ENCODE results near the gene ATP2A2.

Gene ATP2A2

DNA sequence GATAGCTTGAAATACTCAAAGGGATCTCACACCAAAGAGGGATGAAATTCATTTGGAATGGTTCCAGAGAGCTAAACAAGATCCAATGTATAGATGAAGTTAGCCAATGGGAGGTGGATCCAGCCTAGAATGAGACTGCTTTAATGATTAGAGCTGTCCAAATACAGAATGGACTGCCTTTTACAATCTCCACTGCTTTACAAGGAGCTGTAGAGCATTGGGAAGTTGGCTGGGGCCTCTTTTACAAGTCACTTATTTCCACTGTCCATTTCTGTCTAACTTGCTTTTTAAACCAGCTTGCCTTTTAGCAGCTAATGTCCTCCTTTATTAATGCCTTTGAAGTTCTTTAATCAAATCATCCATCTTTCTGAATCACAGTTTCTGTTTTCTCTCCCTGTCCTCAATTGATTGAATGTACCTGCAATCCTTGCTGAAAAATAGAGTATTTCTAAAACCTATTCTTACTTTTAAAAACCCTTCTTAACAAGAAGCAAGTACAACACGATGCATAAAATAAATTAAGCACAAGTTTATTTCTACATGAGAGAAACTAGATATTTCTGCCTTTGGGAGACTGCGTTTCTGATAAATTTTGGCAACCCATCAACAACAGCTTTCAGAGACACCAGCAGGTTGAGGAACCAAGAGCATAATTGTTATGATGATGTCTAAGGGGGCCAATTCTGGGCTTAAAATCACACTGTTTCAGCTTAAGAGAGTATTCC is 3.4 kb upstream of the ATP2A2 start:
- FAIRE-seq (no peak), DNase-seq (ENCODE audit: insufficient read length, low spot score) (no peak)
- TF ChIP-seq PAX5 (IDR thresholded peaks at IDR 0.05; ENCODE audit: insufficient read depth, low read length, severe bottlenecking): no peak
- no peak for TF ChIP-seq POLR2A (IDR thresholded peaks at IDR 0.05; ENCODE audit: low read depth, low read length)
- no peak for TF ChIP-seq POU2F2 (IDR thresholded peaks at IDR 0.05; ENCODE audit: low read depth, low read length)
- TF ChIP-seq POLR2AphosphoS5 (IDR thresholded peaks at IDR 0.05; ENCODE audit: low read depth, low read length): no peak
- no peak for TF ChIP-seq SPI1 (IDR thresholded peaks at IDR 0.05; ENCODE audit: low read depth, low read length)
- TF ChIP-seq TAF1 (IDR thresholded peaks at IDR 0.05; ENCODE audit: low read depth, low read length): no peak

GRCh38 chr12:110278255-110278536 is 2.9 kb upstream of the ATP2A2 start:
- no peak for TF ChIP-seq POLR2A (IDR thresholded peaks at IDR 0.05; ENCODE audit: low read depth, low read length)
- no peak for TF ChIP-seq SPI1 (IDR thresholded peaks at IDR 0.05; ENCODE audit: low read depth, low read length)
- no peak for TF ChIP-seq PAX5 (IDR thresholded peaks at IDR 0.05; ENCODE audit: insufficient read depth, low read length, severe bottlenecking)
- no peak for TF ChIP-seq POU2F2 (IDR thresholded peaks at IDR 0.05; ENCODE audit: low read depth, low read length)
- TF ChIP-seq POLR2AphosphoS5 (IDR thresholded peaks at IDR 0.05; ENCODE audit: low read depth, low read length): no peak
- DNase-seq (ENCODE audit: insufficient read length, low spot score) (no peak), FAIRE-seq (no peak)

DNA sequence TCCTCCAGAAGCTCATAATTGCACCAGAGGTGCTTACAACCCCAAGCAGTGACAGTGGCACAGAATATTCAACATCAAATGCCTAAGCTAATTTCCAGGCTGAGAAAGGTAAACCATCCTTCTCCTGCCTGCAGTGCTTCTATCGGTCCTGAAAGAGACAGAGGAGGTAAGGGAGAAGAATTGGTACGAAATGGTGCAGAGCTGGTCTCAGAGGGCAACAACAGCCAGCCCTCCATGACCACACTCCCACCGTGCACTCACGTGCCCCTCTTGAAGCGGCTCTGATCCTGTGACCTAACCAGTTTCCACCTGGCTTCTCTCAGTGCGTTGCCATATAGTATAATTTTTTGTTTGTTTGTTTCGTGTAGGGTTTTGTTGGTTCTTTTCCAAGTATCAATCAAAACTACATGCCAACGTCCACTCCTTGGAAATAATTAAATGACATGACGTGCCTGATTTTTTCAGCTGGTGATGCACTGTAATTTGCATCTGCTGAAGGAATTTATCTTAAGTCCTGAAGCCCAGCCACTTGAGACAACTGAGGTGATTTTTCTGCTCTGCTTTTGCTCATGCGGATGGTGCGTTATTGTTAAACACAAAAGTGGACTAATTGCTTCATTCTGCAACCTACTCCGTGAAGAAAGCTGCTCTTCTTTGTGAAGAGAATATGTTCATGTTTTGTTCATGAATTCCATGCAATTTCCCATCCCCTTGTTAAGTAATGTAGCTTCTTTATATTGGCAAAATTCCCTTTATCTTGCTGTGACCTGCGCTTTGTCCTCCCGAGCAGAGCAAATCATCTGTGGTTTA is 1.3 kb upstream of the ATP2A2 start:
- DNase-seq (ENCODE audit: insufficient read length, low spot score) (no peak), FAIRE-seq (no peak)
- TF ChIP-seq PAX5 (IDR thresholded peaks at IDR 0.05; ENCODE audit: insufficient read depth, low read length, severe bottlenecking) (no peak), SPI1 (IDR thresholded peaks at IDR 0.05; ENCODE audit: low read depth, low read length) (no peak), TAF1 (IDR thresholded peaks at IDR 0.05; ENCODE audit: low read depth, low read length) (no peak), POU2F2 (IDR thresholded peaks at IDR 0.05; ENCODE audit: low read depth, low read length) (no peak), POLR2AphosphoS5 (IDR thresholded peaks at IDR 0.05; ENCODE audit: low read depth, low read length) (no peak), POLR2A (IDR thresholded peaks at IDR 0.05; ENCODE audit: low read depth, low read length) (no peak)

GRCh38 chr12:110280392-110280778 is 662 bp upstream of the ATP2A2 start:
- DNase-seq (ENCODE audit: insufficient read length, low spot score): peak; percentile 37
- FAIRE-seq: no peak

GRCh38 chr12:110281549-110282299 is 677 bp downstream of the ATP2A2 start:
- FAIRE-seq (peak; percentile 66), DNase-seq (ENCODE audit: insufficient read length, low spot score) (peak; percentile 48)
- TF ChIP-seq TAF1 (IDR thresholded peaks at IDR 0.05; ENCODE audit: low read depth, low read length) (peak; percentile 61; the same call in 1 of the 2 replicates), POLR2AphosphoS5 (IDR thresholded peaks at IDR 0.05; ENCODE audit: low read depth, low read length) (peak; percentile 58), POU2F2 (IDR thresholded peaks at IDR 0.05; ENCODE audit: low read depth, low read length) (0 out of 2 replicates have a peak, but pooled peaks have one; percentile 20), PAX5 (IDR thresholded peaks at IDR 0.05; ENCODE audit: insufficient read depth, low read length, severe bottlenecking) (no peak), SPI1 (IDR thresholded peaks at IDR 0.05; ENCODE audit: low read depth, low read length) (no peak), POLR2A (IDR thresholded peaks at IDR 0.05; ENCODE audit: low read depth, low read length) (peak; percentile 59; the same call in 1 of the 2 replicates)

More at GRCh38 chr12:110280392-110280778, 662 bp upstream of the ATP2A2 start:
- TF ChIP-seq POU2F2 (IDR thresholded peaks at IDR 0.05; ENCODE audit: low read depth, low read length) (no peak), PAX5 (IDR thresholded peaks at IDR 0.05; ENCODE audit: insufficient read depth, low read length, severe bottlenecking) (no peak), SPI1 (IDR thresholded peaks at IDR 0.05; ENCODE audit: low read depth, low read length) (no peak)

- no peak for DNase-seq (ENCODE audit: insufficient read length, low spot score)
- no peak for TF ChIP-seq POU2F2 (IDR thresholded peaks at IDR 0.05; ENCODE audit: low read depth, low read length)
- TF ChIP-seq PAX5 (IDR thresholded peaks at IDR 0.05; ENCODE audit: insufficient read depth, low read length, severe bottlenecking): no peak
- no peak for TF ChIP-seq TAF1 (IDR thresholded peaks at IDR 0.05; ENCODE audit: low read depth, low read length)
- TF ChIP-seq POLR2AphosphoS5 (IDR thresholded peaks at IDR 0.05; ENCODE audit: low read depth, low read length): no peak
- no peak for TF ChIP-seq SPI1 (IDR thresholded peaks at IDR 0.05; ENCODE audit: low read depth, low read length)
- TF ChIP-seq POLR2A (IDR thresholded peaks at IDR 0.05; ENCODE audit: low read depth, low read length): no peak
- peak; percentile 50 for FAIRE-seq
Observed at GRCh38 chr12:110282300-110282860, 1.3 kb downstream of the ATP2A2 start.

- FAIRE-seq (no peak), DNase-seq (ENCODE audit: insufficient read length, low spot score) (no peak)
- TF ChIP-seq POLR2AphosphoS5 (IDR thresholded peaks at IDR 0.05; ENCODE audit: low read depth, low read length): no peak
- TF ChIP-seq PAX5 (IDR thresholded peaks at IDR 0.05; ENCODE audit: insufficient read depth, low read length, severe bottlenecking): no peak
- TF ChIP-seq POLR2A (IDR thresholded peaks at IDR 0.05; ENCODE audit: low read depth, low read length): no peak
- TF ChIP-seq POU2F2 (IDR thresholded peaks at IDR 0.05; ENCODE audit: low read depth, low read length): no peak
- no peak for TF ChIP-seq TAF1 (IDR thresholded peaks at IDR 0.05; ENCODE audit: low read depth, low read length)
- no peak for TF ChIP-seq SPI1 (IDR thresholded peaks at IDR 0.05; ENCODE audit: low read depth, low read length)
Observed at GRCh38 chr12:110282956-110283817, 2.1 kb downstream of the ATP2A2 start.

DNA sequence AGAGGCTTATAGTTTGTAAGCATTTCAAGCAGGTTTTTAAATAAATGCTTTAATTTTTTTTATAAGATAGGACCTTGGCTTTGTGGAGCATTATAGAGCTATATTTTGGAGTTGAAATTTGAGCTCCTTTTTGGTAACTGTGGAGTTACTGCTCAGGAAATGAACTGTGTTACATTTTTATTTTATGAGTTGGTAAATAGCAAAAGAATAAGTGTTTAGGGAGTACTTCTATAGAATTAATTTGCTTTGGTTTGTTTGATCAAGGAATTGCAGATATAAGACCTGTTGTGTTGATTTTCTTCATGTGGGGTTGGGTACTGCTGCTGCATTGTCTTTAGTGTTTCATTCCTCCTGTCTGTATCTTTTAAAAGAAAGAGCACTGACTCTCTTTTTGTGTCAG is 3.5 kb downstream of the ATP2A2 start:
- TF ChIP-seq POU2F2 (IDR thresholded peaks at IDR 0.05; ENCODE audit: low read depth, low read length) (no peak), POLR2AphosphoS5 (IDR thresholded peaks at IDR 0.05; ENCODE audit: low read depth, low read length) (no peak)
- no peak for FAIRE-seq
- no peak for DNase-seq (ENCODE audit: insufficient read length, low spot score)

All from GM12891 (cell line).